Effector memory CD8-positive, alpha-beta T cell (primary cell): ENCODE measurements around the gene DSCAML1.

ENCODE experiments used
- ATAC-seq: fragments of 150-1000 bp; cut with Tn5 transposase; replicated peaks from 2 replicates; pipeline ENCODE4 v1.10.0; 2021; ENCODE audit warnings: mild to moderate bottlenecking, moderate library complexity
- DNase-seq, 3 experiments: peaks; one replicate each; pipeline ENCODE4 v3.0.0; 2021
- H3K27ac Mint-ChIP-seq, 2 donors: one replicate each; pipeline ENCODE4 v1.8.0; 2022; ENCODE audit warnings: mild to moderate bottlenecking in 2 of 2, mixed read lengths in 2 of 2, moderate library complexity in 2 of 2
- H3K27me3 Mint-ChIP-seq, 2 donors: one replicate each; pipeline ENCODE4 v1.8.0; 2022; ENCODE audit warnings: mixed read lengths in 2 of 2
- H3K36me3 Mint-ChIP-seq: one replicate; pipeline ENCODE4 v1.8.0; 2022; ENCODE audit warnings: mild to moderate bottlenecking, moderate library complexity, mixed read lengths; ENCODE audit not compliant: insufficient read depth
- H3K4me1 Mint-ChIP-seq, 2 donors: one replicate each; pipeline ENCODE4 v1.8.0; 2022; ENCODE audit warnings: low read depth in 2 of 2, mixed read lengths in 2 of 2
- H3K4me3 Mint-ChIP-seq, 2 donors: one replicate each; pipeline ENCODE4 v1.8.0; 2022; ENCODE audit warnings: mild to moderate bottlenecking in 2 of 2, mixed read lengths in 2 of 2, moderate library complexity in 2 of 2
- H3K9me3 Mint-ChIP-seq, 2 donors: one replicate each; pipeline ENCODE4 v1.8.0; 2022; ENCODE audit warnings: mixed read lengths in 2 of 2

DSCAML1 gene

GRCh38 chr11:117633976-117634755, 162.8 kb downstream of the DSCAML1 start:
- Mint-ChIP-seq H3K27ac (no peak overlapping the region), H3K36me3 (peaks cover 3% of the 10 kb centered on the region)

GRCh38 chr11:117633186-117633754, 163.7 kb downstream of the DSCAML1 start:
- no peak for DNase-seq
- no peak overlapping the region for H3K4me3 Mint-ChIP-seq
- H3K4me1 Mint-ChIP-seq: no peaks in the 10 kb centered on the region
- H3K27me3 Mint-ChIP-seq: peaks cover 21 to 34% of the 10 kb centered on the region in 2 donors
- no peak overlapping the region for H3K27ac Mint-ChIP-seq
- ATAC-seq: no peak
- H3K9me3 Mint-ChIP-seq: no peaks in the 10 kb centered on the region
- peaks cover 3% of the 10 kb centered on the region for H3K36me3 Mint-ChIP-seq

More at GRCh38 chr11:117633976-117634755, 162.8 kb downstream of the DSCAML1 start:
- H3K27me3 Mint-ChIP-seq: peaks cover 23 to 34% of the 10 kb centered on the region in 2 donors
- no peak for DNase-seq
- no peak for ATAC-seq
- H3K4me1 Mint-ChIP-seq: no peaks in the 10 kb centered on the region
- H3K4me3 Mint-ChIP-seq: no peak overlapping the region
- no peaks in the 10 kb centered on the region for H3K9me3 Mint-ChIP-seq

- Mint-ChIP-seq H3K27me3 (peaks cover 28 to 43% of the 10 kb centered on the region in 2 donors), H3K4me3 (no peak overlapping the region), H3K27ac (no peak overlapping the region), H3K4me1 (no peaks in the 10 kb centered on the region), H3K9me3 (no peaks in the 10 kb centered on the region), H3K36me3 (peaks cover 3% of the 10 kb centered on the region)
- DNase-seq (no peak), ATAC-seq (no peak)
Observed at GRCh38 chr11:117632306-117632705, 164.7 kb downstream of the DSCAML1 start.

- Mint-ChIP-seq H3K9me3 (no peaks in the 10 kb centered on the region), H3K27ac (no peak overlapping the region), H3K4me1 (no peaks in the 10 kb centered on the region), H3K27me3 (peaks cover 31 to 43% of the 10 kb centered on the region in 2 donors), H3K36me3 (peaks cover 3% of the 10 kb centered on the region), H3K4me3 (no peak overlapping the region)
- DNase-seq: no peak
- no peak for ATAC-seq
Observed at GRCh38 chr11:117631336-117632140, 165.5 kb downstream of the DSCAML1 start.

GRCh38 chr11:117629891-117630538, 167.0 kb downstream of the DSCAML1 start:
- Mint-ChIP-seq H3K36me3 (peaks cover 3% of the 10 kb centered on the region), H3K4me1 (no peaks in the 10 kb centered on the region), H3K4me3 (no peak overlapping the region), H3K9me3 (no peaks in the 10 kb centered on the region), H3K27ac (no peak overlapping the region), H3K27me3 (peaks cover 23 to 52% of the 10 kb centered on the region in 2 donors)
- ATAC-seq (no peak), DNase-seq (no peak)

DNA sequence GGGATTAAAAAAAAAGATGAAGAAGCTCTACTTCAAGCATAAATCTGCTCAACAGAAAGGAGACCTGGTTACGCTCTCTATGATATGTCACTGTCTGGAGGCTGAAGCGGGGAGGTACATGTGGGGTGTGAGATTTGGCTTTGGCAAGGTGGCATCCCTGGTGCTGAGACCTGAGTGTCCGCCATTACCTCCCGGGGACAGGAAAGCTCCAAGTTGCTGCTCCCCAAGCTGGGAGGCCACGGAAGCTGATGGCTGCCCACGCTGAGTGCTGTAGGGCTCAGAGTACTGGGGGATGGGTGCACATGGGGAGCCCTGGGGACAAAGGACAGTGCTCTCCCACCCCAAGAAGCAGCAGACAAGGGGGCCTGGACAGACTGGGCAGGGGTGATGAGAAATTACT, 167.9 kb downstream of the DSCAML1 start:
- no peak overlapping the region for H3K27ac Mint-ChIP-seq
- H3K4me1 Mint-ChIP-seq: no peaks in the 10 kb centered on the region
- H3K27me3 Mint-ChIP-seq: peaks cover 29 to 61% of the 10 kb centered on the region in 2 donors
- no peak for DNase-seq
- no peak overlapping the region for H3K4me3 Mint-ChIP-seq
- peaks cover 3% of the 10 kb centered on the region for H3K36me3 Mint-ChIP-seq
- no peaks in the 10 kb centered on the region for H3K9me3 Mint-ChIP-seq
- ATAC-seq: no peak

- Mint-ChIP-seq H3K4me1 (no peaks in the 10 kb centered on the region), H3K9me3 (no peaks in the 10 kb centered on the region), H3K27me3 (peaks cover 33 to 67% of the 10 kb centered on the region in 2 donors), H3K27ac (no peak overlapping the region), H3K4me3 (no peak overlapping the region), H3K36me3 (peaks cover 3% of the 10 kb centered on the region)
- ATAC-seq (no peak), DNase-seq (no peak)
Observed at GRCh38 chr11:117627259-117627658, 169.8 kb downstream of the DSCAML1 start.

- no peak for ATAC-seq
- H3K9me3 Mint-ChIP-seq: no peaks in the 10 kb centered on the region
Observed at GRCh38 chr11:117626576-117626975, 170.4 kb downstream of the DSCAML1 start.

GRCh38 chr11:117625237-117625636, 171.8 kb downstream of the DSCAML1 start:
- no peaks in the 10 kb centered on the region for H3K4me1 Mint-ChIP-seq
- ATAC-seq (no peak), DNase-seq (no peak)
- H3K4me3 Mint-ChIP-seq: no peak overlapping the region
- peaks cover 3% of the 10 kb centered on the region for H3K36me3 Mint-ChIP-seq
- H3K9me3 Mint-ChIP-seq: no peaks in the 10 kb centered on the region
- H3K27ac Mint-ChIP-seq: no peak overlapping the region
- peaks cover 36 to 72% of the 10 kb centered on the region in 2 donors for H3K27me3 Mint-ChIP-seq

More at GRCh38 chr11:117626576-117626975, 170.4 kb downstream of the DSCAML1 start:
- H3K27me3 Mint-ChIP-seq: peaks cover 33 to 67% of the 10 kb centered on the region in 2 donors
- peaks cover 3% of the 10 kb centered on the region for H3K36me3 Mint-ChIP-seq
- H3K4me1 Mint-ChIP-seq: no peaks in the 10 kb centered on the region
- no peak for DNase-seq
- no peak overlapping the region for H3K27ac Mint-ChIP-seq
- H3K4me3 Mint-ChIP-seq: no peak overlapping the region

GRCh38 chr11:117623831-117624271, 173.2 kb downstream of the DSCAML1 start:
- H3K36me3 Mint-ChIP-seq: no peaks in the 10 kb centered on the region
- no peak overlapping the region for H3K27ac Mint-ChIP-seq
- DNase-seq: no peak
- peaks cover 34 to 66% of the 10 kb centered on the region in 2 donors for H3K27me3 Mint-ChIP-seq
- H3K4me3 Mint-ChIP-seq: no peak overlapping the region
- no peak for ATAC-seq
- no peaks in the 10 kb centered on the region for H3K9me3 Mint-ChIP-seq
- H3K4me1 Mint-ChIP-seq: no peaks in the 10 kb centered on the region

- no peaks in the 10 kb centered on the region for H3K9me3 Mint-ChIP-seq
- H3K4me1 Mint-ChIP-seq: no peaks in the 10 kb centered on the region
- no peaks in the 10 kb centered on the region for H3K36me3 Mint-ChIP-seq
- H3K4me3 Mint-ChIP-seq: no peak overlapping the region
- H3K27ac Mint-ChIP-seq: no peak overlapping the region
- ATAC-seq: no peak
- no peak for DNase-seq
- peaks cover 26 to 52% of the 10 kb centered on the region in 2 donors for H3K27me3 Mint-ChIP-seq
Observed at GRCh38 chr11:117621226-117621625, 175.8 kb downstream of the DSCAML1 start.

GRCh38 chr11:117620659-117621058, 176.4 kb downstream of the DSCAML1 start:
- Mint-ChIP-seq H3K36me3 (no peaks in the 10 kb centered on the region), H3K4me1 (no peaks in the 10 kb centered on the region), H3K9me3 (no peaks in the 10 kb centered on the region), H3K4me3 (no peak overlapping the region), H3K27me3 (peaks cover 26 to 47% of the 10 kb centered on the region in 2 donors), H3K27ac (no peak overlapping the region)
- ATAC-seq: no peak
- DNase-seq: no peak

DNA sequence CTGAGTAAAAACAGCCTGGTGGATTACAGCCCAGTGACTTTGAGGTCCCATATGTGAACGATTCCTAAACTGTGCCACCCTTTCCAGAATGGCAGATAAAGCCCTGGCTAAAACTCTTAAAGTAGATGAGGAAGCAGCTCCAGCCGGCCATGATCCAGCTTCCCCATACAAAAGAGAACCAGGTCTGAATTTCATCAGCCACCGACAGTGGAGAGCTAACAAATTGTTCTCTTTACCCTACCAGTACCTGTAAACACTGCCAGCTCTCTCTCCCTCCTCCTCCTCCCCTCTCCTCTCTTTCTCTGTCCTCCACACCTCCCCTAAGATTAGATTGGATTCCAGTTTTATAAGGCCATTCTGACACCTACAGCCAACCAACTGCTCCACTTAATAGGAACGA, 176.9 kb downstream of the DSCAML1 start:
- DNase-seq (no peak), ATAC-seq (no peak)
- Mint-ChIP-seq H3K4me1 (no peaks in the 10 kb centered on the region), H3K9me3 (no peaks in the 10 kb centered on the region), H3K36me3 (no peaks in the 10 kb centered on the region), H3K4me3 (no peak overlapping the region), H3K27ac (no peak overlapping the region), H3K27me3 (peaks cover 26 to 41% of the 10 kb centered on the region in 2 donors)
